ENCODE measurements around the gene SLC9A5.

The SLC9A5 gene

GRCh38 chr16:67259705-67260104, 10.9 kb downstream of the SLC9A5 start:
- H3K4me3 ChIP-seq (ENCODE audit: low read depth, low read length), result no peak overlapping the region
- TF ChIP-seq CTCF (IDR thresholded peaks at IDR 0.05; ENCODE audit: low read depth, low read length, missing control alignments), result no peak
- no peak for DNase-seq (ENCODE audit: low read depth)

GRCh38 chr16:67260426-67261063, 11.8 kb downstream of the SLC9A5 start:
- peak; percentile 74 for TF ChIP-seq CTCF (IDR thresholded peaks at IDR 0.05; ENCODE audit: low read depth, low read length, missing control alignments)
- DNase-seq (ENCODE audit: low read depth), result no peak

GRCh38 chr16:67263201-67263600, 14.4 kb downstream of the SLC9A5 start:
- H3K4me3 ChIP-seq (ENCODE audit: low read depth, low read length), result no peak overlapping the region
- no peak for TF ChIP-seq CTCF (IDR thresholded peaks at IDR 0.05; ENCODE audit: low read depth, low read length, missing control alignments)
- no peak for DNase-seq (ENCODE audit: low read depth)

More at GRCh38 chr16:67260426-67261063, 11.8 kb downstream of the SLC9A5 start:
- no peak overlapping the region for H3K4me3 ChIP-seq (ENCODE audit: low read depth, low read length)

- no peak overlapping the region for H3K4me3 ChIP-seq (ENCODE audit: low read depth, low read length)
These were observed 15.5 kb downstream of the SLC9A5 start for GRCh38 chr16:67264277-67264676.

GRCh38 chr16:67264866-67265265, 16.1 kb downstream of the SLC9A5 start:
- no peak for TF ChIP-seq CTCF (IDR thresholded peaks at IDR 0.05; ENCODE audit: low read depth, low read length, missing control alignments)
- H3K4me3 ChIP-seq (ENCODE audit: low read depth, low read length), result no peak overlapping the region
- DNase-seq (ENCODE audit: low read depth), result no peak

More at GRCh38 chr16:67264277-67264676, 15.5 kb downstream of the SLC9A5 start:
- DNase-seq (ENCODE audit: low read depth), result no peak
- peak; percentile 29 for TF ChIP-seq CTCF (IDR thresholded peaks at IDR 0.05; ENCODE audit: low read depth, low read length, missing control alignments)

GRCh38 chr16:67265834-67266233, 17.1 kb downstream of the SLC9A5 start:
- no peak for TF ChIP-seq CTCF (IDR thresholded peaks at IDR 0.05; ENCODE audit: low read depth, low read length, missing control alignments)
- DNase-seq (ENCODE audit: low read depth), result no peak
- no peak overlapping the region for H3K4me3 ChIP-seq (ENCODE audit: low read depth, low read length)

GRCh38 chr16:67268136-67268579, 19.4 kb downstream of the SLC9A5 start:
- TF ChIP-seq CTCF (IDR thresholded peaks at IDR 0.05; ENCODE audit: low read depth, low read length, missing control alignments), result no peak
- DNase-seq (ENCODE audit: low read depth), result no peak

More at GRCh38 chr16:67268136-67268579, 19.4 kb downstream of the SLC9A5 start:
- H3K4me3 ChIP-seq (ENCODE audit: low read depth, low read length), result no peak overlapping the region
